VCaP (cell line): ENCODE data around the gene TTC28.

Experiments
- H3K27ac ChIP-seq: fragments of 450-650 bp; 2 replicates; pipeline ENCODE4 v1.5.1; 2017
- CTCF ChIP-seq: fragments of 450-650 bp; conservative IDR thresholded peaks from 2 replicates; pipeline ENCODE4 v1.5.1; 2017; ENCODE audit warnings: mild to moderate bottlenecking, moderate library complexity

TTC28 gene

GRCh38 chr22:28123989-28124766 is 555.5 kb downstream of the TTC28 start:
- TF ChIP-seq CTCF, result no peak

DNA sequence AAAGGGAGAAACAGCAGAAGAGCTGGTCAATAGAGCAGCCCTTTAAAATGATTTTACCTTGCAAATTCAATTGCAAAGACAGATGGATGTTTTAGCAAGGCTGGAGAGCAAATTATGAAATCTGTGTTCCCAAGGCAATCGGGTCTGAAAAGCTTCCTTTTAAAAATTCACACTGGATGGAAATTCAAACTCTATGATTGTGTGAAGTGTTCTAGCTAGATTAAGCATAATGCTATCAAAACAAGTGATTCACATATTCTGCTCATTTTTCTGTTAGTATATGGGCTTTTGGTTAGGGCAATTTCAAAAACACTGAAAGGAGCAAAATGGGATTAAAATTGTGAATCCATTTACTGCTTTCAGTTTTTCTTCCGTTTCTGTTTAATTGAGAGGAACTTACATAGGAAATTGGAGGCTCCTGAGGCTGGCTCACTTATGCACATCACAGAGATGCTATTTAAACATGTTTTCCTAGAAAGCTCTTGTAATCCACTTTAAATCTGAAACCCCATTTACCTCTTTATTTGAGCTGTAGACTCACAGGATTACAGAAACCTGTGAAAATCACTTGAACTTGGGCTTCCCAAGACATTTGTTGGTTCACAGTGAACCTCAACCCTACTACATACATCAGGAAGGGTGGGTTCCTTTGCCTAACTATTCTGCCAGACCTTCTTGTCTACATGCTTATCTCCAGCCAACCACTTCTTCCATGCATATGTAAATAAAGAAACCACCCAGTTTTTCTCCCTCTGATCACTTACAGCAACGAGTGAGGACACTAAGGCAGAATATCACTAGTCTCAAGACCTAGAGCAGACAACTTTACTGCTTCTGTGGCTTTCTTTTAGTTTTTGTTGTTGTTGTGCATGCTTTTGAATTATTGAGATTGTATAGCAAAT is 558.7 kb downstream of the TTC28 start:
- no peak for TF ChIP-seq CTCF
- no peak overlapping the region for H3K27ac ChIP-seq

More at GRCh38 chr22:28123989-28124766, 555.5 kb downstream of the TTC28 start:
- H3K27ac ChIP-seq, result no peak overlapping the region

DNA sequence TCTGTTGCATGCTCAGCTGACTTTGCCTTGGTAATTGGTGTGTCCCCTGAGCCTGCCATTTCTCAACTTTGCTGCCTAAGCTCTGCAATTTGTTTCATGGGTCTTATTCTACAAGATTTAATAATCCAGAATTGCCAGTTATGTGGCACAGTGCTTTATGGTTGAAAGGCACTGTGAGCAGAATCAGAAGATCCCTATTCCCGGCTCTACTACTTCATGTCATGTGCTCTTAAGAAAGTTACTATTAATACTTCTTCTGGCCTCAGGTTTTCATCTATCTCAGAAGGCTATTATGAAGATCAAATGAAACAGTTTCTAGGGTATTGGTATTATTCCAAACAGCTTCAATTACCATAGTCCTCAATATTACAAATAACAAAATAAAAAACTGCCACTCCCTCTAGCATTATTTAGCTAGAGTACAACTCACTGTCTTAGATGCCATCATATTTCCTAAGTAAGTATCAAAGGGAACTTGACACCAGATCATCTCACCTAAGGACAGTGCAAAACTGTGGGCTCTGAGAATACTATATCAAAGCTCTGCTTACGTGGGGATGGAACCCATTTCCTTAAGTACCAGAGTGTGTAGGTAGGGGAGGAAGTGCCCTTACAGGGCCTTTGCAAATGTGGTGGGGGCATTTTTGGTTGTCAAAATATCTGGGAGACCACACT is 560.5 kb downstream of the TTC28 start:
- H3K27ac ChIP-seq, result no peak overlapping the region
- no peak for TF ChIP-seq CTCF

DNA sequence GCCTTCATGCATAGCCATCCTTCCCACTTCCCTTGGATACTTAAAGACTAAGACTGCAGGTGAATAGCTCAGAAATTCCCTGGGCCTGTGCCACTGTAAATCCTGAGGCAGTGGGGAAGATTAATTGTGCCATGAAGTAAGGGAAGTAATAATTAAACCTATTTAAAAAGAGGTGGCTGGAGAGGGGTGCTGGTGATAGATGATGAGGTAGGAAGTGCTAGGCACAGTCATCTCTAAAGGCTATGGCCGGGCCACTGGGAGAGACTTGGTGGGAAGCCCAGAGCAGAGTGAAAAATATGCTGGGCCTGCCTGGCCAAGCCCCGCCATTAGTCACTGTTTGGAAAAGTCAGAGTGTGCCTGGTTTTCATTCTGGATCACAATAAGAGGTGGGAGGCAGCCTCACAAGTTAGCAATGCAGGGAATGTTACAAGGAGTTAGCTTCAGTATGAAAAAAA is 563.4 kb downstream of the TTC28 start:
- TF ChIP-seq CTCF, result no peak
- H3K27ac ChIP-seq, result no peak overlapping the region

- TF ChIP-seq CTCF, result no peak
- H3K27ac ChIP-seq, result no peak overlapping the region
Observed at GRCh38 chr22:28115426-28115825, 564.2 kb downstream of the TTC28 start.

- no peak; the same call in 1 of the 2 replicates for TF ChIP-seq CTCF
- H3K27ac ChIP-seq, result no peak overlapping the region
Observed at GRCh38 chr22:28112548-28113043, 567.0 kb downstream of the TTC28 start.

DNA sequence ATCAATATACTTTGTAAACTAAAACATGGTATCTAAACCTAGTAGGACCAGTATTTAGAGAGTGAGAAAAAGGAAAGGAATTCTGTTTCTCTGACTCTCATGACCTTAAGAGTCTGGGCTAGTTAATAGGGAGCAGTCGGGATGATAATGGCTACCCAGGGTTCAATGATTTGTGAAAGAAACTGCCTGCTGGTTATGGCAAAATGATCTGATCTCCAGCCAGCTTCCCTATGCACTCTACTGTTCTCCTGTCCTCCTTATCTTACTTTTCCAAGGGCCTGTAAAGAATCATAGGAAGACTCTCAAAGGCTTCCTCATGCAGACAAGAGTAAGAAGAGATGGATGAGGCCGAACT is 567.5 kb downstream of the TTC28 start:
- no peak for TF ChIP-seq CTCF
- no peak overlapping the region for H3K27ac ChIP-seq
